GM19351 (cell line): Measurements from ENCODE around the gene SH2D3A.

ENCODE experiments used
- ATAC-seq: cut with Tn5 transposase; IDR thresholded peaks from one replicate; pipeline ENCODE4 v1.9.1; 2021; ENCODE audit warnings: mild to moderate bottlenecking, moderate library complexity; ENCODE audit not compliant: unreplicated experiment

Gene SH2D3A

DNA sequence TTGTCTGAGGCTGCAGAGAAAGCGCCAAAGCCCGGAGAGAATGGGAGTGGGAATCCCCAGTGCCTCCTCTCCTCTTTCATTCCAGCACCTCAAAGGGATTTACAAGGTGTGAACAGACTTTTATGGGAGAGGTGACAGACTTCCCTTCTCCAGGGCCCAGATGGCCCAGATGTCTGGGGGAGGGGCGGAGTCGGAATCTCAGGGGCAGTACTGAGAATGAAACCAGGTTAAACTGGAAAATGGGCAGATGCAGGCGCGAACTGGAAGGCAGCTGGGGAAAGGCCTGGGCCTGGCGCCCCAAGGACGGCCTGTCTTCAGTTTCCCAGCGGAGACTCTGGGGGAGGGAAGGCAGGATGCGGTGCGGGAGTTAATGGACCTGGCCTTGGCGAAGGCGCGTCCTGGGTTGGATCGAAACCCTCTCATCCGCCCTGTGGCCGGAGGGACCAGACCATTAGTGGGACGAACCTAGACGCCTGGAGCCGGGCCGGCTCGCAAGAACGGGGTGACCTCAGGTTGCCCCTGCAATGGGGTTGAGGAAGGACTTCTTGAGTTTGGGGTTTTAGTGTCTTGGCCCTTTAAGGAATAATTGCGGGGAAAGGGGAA, 28.3 kb downstream of the SH2D3A start:
- no peak for ATAC-seq

DNA sequence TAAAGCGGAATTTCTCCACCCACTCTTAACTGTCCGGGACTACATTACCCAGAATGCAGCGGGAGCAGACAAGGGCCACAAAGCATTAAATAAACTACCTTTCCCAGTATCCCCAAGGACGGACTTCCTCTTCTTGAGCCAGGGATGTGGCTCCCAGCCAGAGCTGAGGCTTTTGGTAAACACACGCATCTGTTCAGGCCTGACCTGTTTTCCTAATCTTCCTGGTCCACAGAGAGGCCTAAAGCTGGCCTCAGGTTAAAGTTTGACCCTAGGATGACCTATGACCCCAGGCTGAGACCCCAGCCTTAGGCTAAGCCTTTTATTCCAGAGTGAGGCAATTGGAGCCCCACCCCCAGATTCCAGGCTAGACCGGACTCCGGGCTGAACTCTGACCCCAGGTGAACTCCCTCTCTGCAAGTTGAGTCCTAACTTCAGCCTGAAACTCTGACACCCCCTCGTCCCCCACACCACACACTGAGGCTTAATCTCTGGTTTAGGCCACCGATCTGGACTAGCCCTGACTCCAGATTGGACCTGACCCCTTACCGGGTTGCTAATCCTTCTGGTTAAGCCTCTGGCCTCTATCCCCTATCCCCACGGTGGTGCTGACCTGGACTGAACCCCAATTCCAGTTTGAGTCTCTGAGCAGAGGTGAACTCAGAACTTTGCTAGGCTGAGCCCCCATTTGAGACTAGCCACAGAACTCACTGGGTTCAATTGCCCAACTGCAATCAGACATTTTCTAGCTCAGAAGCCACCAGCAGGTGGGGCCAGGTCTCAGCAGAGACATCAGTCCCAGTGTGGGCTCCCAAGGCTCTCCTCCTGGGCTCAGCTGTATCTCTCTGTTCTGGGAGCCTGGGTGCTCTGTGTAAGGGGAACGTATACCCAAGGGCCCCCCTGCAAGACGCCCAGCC, 29.1 kb downstream of the SH2D3A start:
- ATAC-seq: no peak

DNA sequence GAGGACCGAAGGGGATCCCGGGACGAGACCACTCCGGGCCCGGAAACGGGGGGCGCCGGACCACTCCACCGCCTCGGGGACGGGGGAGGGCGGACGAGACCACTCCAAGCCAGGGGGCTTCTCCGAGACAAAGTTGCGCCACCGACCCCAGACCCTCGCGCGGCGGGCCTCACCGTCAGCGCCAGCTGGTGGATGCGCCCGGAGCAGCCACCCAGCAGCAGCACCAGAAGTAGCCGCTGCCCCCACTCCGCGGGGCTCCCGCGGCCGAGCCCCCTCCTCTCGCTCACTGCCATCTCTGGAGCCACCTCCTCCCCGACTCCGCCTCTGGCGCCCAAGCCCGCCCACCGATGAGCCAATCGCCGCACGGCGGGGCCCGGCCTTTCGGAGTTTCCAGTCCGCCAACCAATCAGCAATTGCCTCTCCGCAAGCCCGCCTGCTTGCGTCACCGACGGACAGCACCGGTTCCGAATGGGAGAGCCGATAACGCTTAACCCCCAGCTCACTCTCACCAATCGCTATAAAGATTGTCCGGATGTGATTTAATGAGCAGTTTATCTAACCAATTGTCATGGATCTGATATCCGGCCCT, 29.9 kb downstream of the SH2D3A start, which contains the start of gene GPR108:
Gene GPR108, minus strand, starts transcription at position 297 of the 589 bp plus-strand sequence. Its CDS starts 4 bp downstream, at position 293.
- peak; percentile 59 for ATAC-seq

DNA sequence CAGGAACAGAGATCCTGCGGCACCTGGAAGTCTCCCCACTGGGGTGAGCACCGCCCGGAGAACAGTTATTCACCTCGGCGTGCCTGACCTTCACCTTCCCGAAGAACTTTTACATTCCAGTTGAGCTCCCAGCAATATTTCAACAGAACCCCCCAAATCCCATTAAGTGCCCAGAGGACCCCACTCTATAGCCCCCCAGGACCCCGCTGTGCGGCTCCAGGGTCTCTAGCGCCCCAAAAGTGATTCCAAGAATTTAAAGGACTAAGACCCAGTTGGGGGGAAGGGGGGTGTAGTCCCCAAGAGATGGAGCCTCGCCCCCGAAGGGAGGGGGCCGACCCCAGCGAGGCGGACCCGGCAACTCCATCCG, 30.3 kb downstream of the SH2D3A start:
- no peak for ATAC-seq

DNA sequence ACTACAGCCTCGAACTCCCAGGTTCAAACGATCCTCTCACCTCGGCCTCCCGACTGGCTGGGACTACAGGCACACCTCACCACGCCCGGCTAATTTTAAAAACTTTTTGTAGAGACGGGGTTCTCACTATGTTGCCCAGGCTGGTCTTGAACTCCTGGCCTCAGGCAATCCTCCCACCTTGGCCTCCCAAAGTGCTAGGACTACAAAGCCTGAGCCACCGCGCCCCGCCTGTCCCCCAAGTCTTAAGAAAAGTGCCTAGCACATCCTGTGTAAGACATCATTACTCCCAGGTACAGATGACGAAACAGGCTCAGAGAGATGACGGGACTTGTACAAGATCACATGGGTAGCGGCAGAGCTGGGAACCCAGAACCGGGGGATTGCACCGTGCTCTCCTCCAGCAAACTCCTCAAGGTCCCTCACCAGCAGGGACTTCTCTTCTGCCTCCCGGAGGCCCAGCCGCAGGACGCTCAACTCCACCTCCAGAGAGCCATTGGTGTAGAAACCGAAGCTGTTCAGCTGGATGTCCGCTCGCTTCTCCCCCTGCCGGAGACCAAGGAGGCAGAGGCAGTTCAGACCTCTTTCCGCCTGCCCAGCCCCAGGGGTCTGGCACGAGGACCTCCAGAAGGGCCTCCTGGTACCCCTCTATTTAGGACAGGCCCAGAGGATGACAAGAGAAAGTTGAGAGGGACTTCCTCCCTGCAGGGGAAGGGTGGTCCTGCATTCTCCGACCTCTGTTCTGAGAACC, 30.9 kb downstream of the SH2D3A start:
- ATAC-seq: no peak

DNA sequence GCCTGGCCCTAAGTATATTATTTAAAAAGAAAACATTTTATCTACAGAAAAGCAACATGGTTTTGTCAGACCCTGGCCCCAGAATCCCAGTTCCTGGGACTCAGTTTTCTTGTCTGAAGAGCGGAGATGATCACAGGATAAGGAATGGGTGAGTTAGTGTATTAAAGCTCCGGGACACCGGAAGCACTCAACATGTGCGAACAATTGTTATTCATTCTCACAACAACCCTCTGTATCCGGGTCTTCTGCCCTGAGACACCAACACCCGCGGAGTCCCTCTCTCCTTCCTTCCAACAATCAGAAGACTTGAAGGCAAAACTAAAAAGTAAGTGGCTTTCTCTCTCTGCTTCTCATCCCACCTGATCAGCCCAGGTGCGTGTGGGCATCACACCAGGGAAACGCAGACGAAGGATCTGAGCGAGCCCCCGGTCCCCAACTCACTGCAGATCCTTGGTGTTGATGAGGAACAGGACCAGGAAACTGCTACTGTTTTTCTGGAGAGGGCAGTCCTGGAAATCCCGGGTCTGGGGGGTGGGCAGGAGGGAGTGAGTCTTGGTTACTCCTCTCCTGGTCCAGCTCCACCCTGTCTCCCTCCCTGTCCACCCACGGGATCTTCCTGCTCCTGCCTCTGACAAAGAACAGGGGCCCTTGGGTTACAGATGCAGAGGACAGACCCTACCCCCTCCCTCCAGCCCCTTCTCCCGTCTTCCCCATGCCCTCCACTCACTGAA, 31.9 kb downstream of the SH2D3A start:
- no peak for ATAC-seq

DNA sequence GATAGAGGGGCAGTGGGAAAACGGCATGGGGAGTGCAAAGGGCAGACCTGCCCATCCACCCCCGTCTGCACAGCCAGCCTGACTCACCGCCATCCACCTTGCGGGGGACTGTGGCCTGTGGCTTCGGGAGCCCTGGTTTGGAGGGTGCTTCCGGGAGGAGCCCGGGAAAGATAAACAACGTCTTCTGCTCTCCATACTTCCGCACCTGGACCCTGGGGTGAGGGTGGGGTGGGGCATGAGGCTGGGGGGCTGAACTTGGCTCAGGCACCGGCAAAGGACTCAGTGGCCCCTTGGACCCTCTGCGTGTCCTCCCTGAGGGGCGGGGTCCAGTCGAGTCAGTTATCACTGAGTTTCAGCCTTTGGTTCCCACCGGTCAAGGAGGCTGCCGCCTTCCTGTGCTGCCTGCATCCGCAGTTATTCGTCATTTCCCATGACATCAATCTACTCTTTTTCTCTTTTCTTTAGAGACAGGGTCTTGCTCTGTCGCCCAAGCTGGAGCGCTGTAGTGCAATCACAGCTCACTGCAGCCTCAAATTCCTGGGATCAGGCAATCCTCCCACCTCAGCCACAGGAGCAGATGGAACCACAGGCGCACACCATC, 33.0 kb downstream of the SH2D3A start:
- ATAC-seq: no peak

DNA sequence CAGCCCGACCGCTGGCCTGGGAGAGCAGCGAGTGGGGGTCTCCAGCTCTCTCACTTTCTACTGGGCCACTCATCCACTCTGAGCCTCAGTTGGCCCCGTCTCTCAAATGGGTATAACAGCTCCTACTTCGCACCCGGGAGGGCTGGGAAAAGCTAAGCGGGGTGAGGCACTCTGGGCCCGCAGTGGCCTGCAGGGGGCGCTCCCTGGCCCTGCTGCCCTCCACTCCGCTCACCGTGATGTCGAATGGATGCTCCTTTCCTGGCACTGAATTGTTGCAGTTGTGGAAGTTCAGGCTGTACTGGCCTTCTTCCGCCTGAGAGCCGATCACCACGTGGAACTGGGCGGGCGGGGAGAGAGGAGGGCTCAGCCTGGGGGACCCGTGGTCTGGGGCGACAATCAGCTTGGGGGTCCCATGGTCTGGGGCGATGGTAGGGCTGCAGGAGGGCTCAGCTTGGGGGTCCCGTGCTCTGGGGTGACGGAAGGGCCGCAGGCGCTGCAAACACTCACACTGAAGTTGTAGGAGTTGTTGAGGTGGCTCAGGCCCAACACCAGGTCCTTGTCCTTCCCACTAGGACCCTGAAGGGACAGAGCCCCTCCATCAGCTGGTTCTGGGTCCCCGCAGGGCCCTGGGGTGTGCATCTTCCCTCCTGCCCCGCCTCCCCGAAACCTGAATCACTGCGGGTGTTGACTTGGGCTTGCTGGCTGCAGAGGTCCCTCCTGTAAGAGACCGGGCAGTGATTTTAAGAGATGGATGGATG, 33.7 kb downstream of the SH2D3A start:
- ATAC-seq: no peak

DNA sequence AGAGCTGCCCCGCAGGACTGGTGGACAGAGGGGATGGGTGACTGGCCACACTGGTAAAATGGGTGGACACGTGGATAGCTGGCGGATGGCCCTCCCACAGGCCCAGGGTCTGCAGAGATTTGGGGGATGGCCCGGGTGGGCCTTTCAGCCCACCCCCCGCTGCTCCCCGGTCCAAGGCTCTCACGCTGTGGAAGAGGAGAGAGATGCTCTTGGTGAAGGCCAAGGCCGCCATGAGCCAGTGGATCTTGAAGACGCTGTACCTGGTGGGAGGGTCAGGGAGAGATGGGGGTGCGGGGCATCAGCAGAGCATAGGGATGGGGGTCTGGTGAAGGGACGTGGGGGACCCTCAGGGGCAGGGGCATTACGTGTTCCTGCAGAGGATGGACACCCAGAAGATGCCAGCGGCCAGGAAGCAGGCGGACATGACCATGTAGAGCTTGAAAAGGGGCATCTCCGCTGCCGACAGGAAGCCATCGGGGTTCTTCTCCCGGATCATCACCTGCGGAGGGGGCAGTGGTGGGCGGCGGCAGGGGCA, 34.4 kb downstream of the SH2D3A start:
- ATAC-seq: no peak

DNA sequence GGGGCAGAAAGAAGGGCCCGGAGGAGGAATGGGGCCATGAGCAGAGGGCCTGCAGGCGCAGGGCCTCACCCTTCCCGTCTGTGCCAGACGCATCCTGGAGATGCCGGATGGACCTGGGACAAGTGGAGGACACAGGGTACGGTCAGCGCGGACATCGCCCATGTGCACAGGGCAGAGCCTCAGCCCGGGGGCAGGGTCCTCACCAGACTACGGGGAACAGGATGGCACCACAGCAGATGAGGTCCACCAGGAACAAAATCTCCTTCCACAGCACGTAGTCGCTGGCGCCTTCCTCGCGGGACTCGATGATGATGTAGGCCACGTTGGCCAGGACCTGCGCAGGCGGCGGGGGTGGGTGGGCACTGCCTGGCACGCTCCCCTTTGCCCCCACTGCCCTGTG, 35.4 kb downstream of the SH2D3A start:
- ATAC-seq: no peak

DNA sequence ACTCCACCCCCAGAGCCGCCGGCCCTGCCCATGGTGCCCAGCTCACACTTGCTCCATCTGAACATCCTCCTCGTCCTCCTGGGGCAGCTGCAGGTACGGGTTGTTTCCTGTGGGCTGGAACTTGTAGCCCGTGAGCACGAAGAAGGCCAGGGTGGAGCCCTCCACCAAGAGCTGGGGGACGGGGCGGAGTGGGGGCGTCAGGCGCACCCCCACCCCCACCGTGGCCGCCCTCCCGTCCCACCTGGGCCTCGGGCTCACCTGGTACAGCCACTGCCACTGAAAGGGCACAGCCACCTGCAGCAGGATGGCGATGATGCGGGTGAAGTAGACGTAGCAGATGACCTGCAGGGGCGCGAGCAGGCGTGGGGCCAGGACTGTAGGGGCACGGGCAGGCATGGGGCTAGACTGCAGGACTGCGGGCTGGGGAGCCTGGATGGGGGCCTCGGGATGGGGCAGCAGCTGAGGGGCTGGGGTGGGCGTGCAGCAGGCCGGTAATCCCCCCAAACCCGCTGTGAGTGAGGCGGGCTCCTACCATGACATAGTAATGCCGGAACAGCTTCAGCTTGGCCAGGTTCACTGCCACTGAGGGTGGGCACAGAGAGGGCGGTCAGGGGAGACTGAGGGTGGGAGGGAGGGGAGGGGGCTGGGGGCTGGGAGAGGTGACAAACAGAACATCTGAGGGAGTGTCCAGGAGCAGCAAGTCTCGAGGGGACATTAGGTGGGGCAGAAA, 36.1 kb downstream of the SH2D3A start:
- ATAC-seq: no peak

DNA sequence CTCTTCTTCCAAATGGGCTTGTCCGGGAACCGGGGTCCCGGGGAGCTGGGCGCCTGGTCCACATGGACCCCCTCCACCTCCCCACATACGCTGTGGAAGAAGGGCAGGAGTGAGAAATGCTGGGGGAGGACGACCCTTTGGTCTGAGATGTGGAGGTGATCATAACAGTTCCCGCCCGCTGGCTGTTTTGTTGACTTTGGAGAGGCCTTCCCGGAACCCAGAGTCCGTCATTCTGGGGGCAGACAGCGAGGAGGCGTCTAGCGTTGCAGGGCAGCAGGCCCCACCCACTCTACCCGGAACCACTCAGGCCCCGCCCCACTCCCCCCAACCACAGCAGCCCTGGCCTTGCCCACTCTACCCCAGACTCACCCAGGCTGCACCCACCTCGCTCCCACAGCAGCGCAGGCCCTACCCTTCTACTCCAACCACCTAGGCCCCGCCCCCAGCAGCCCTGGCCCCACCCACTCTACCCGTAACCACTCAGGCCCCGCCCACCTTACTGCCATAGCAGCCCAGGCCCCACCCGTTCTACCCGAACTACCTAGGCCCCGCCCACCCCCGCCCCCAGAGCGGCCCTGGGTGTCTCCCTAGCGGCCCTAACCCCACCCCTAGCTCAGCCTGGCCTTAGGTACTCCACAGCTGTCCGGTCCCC, 37.0 kb downstream of the SH2D3A start:
- no peak for ATAC-seq

DNA sequence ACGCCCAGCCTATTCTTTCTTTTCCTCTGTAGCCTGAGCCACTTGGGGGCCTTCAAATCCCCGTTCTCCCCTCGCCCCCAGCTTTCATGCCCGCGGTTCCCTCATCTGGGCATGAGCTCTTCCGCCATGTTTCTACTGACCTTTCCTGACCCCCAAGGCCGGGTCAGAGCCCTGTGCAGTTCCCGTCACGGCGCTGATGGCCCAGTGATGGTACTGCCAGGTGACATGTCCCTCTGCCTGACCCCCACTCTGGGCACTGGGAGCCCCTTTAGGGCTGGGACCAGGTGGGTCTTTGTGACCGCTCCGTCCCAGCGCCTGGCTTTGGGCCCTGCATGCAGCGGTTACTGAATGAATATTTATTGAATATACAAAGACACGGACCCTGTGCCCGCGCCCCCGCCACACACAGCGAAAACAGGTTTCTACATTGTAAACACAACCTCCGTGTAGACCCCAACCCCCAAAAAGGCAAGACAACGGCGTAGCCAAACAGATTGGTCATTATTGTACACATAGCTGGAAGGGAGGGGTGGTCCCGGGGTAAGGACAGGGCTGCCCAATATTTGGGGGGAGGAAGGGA, 37.6 kb downstream of the SH2D3A start:
- ATAC-seq: no peak

DNA sequence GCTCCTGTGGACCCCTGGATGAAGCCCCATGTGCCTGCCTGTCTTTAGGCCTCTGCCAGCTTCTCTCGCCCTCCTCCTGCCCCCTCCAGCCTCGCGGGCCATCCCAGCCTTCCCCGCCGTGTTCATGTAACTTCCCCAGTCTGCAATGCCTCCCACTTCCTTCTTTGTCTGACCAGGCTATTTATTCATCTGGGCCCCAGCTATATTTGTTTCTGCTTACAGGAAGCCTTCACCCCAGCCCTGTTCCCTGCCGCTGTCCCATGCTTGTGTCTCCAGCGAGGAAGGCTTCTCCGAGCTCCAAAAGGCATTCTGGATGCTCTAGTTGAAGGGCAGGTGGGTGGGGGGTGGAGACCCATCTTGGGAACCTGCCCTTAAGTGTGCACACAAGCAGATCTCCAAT, 38.9 kb downstream of the SH2D3A start:
- ATAC-seq: no peak

DNA sequence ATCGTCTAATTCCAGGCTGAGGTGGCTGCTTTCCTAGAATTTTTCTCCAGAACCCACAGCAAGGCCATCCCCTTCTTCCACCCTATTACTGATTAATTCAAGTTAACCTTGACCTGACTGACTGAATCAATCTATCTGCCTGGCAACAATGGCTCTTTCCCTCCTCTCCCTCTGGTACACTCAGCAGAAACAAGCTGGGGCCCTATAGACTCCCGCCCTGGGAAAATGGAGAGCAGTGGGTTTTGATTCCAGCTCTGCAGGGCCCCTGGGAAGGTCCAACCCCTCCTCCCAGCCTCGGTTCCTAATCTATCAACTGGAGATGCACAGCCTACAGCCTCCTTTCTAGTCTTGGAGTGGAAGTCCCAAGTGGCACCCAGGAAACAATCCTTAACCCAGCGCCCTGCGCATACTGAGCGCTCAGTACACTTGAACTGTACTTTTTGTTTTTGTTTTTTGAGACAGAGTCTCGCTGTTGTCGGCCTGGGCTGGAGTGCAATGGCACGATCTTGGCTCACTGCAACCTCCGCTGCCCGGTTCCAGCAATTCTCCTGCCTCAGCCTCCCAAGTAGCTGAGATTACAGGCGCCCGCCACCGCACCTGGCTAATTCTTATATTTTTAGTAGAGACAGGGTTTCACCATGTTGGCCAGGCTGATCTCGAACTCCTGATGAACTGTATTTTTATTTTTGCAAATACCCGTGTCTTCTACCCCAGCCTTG, 41.6 kb downstream of the SH2D3A start:
- ATAC-seq: no peak

DNA sequence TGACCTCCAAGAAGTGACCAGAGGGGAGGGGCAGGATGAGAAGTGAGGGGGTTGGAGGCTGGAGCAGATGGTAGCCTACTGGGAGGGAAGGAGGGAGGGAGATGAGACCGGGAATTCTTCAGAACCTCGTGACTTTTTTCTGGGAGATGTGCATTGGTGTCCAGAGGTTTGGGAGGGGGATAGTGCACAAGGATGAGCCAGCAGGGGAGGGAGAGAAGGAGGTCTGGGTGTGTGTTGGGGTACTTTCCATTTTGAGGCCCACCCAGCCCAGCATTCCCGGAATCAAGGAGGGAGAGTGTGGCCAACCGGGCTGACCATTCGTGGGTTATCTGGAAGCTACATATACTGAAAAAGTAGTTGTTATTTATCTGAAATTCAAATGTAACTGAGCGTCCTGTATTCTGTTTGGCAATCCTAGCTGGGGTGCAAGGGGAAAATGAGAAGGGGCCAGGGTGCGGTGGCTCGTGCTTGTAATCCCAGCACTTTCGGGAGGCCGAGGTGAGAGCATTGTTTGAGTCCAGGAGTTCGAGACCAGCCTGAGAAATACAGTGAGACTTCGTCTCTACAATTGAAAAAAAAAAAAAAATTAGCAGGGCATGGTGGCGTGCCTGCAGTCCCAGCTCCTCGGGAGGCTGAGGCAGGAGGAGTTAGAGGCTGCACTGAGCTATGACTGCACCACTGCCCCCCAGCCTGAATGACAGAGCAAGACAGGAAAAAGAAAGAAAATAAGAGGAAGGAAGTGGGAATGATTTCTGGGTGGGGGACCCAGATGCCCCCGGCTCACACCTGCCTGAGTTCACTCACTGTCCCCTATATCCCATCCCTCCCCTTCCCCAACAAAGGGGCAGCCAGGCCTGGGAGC, 42.4 kb downstream of the SH2D3A start:
- no peak for ATAC-seq
